ENCODE data around the gene C4B.
"Not testable (repeated sequence)": the region's sequence is repeated elsewhere in the genome, so short reads cannot be mapped to it uniquely, and the experiment has no call there.

C4B gene

DNA sequence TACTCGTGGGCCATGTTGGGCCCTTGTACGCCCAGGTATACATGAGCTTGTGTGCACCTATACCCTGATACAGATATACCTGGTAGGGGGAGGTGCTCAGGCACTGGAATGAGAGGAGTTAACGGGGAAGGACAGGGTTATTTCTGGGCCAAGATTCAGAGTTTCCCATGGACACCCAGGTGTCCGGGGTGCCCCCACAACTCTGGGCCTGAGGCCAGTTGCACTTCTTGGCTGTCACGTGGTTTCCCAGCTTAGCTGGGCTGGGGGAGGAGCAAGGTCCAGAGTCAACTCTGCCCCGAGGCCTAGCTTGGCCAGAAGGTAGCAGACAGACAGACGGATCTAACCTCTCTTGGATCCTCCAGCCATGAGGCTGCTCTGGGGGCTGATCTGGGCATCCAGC, 32.9 kb upstream of the C4B start, which contains the start of gene C4A:
TSS of gene C4A (plus strand) at position 314 of the 400 bp plus-strand sequence. CDS start at position 365, 51 bp downstream.
- DNase-seq = not testable (repeated sequence)

- DNase-seq = not testable (repeated sequence)
Observed at GRCh38 chr6:31989363-31989762, 25.2 kb upstream of the C4B start.

GRCh38 chr6:31994421-31994820, 20.2 kb upstream of the C4B start:
- not testable (repeated sequence) for DNase-seq

DNA sequence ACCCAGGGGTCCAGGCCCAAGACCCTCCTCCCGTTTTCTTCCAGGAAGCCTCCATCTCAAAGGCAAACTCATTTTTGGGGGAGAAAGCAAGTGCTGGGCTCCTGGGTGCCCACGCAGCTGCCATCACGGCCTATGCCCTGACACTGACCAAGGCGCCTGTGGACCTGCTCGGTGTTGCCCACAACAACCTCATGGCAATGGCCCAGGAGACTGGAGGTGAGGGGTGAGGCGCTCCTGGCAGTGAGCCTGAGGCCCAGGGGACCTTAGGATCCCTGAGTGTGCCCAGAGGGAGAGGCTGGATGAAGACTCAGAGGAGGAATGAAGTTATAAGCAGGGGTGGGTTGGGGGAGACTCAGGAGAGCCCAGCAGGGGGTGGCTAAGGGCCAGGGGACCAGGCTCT, 18.2 kb upstream of the C4B start:
- DNase-seq = not testable (repeated sequence)

- not testable (repeated sequence) for DNase-seq
Observed at GRCh38 chr6:32002546-32003268, 11.9 kb upstream of the C4B start.

DNA sequence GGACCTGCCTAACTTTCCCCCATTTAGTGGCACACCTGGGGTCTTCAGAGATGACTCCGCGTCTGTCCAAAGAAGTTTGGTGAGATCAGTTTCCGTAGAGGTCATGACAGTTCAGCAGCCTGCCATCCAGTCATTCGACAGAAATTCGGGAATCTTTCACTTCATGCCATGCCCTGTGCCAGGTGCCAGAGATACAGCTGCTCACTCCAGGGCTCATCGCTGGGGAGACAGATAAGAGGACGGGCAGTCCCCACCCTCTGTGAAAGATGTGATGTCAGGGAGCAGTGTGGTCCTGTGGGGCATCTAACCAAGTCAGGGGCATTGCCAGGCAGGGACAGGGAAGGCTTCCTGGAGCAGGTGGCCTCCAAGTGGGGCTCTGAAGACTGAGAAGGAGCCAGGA, 11.3 kb upstream of the C4B start:
- DNase-seq = not testable (repeated sequence)

- not testable (repeated sequence) for DNase-seq
Observed at GRCh38 chr6:32004393-32004792, 10.2 kb upstream of the C4B start.

GRCh38 chr6:32004864-32005537, 9.6 kb upstream of the C4B start:
- DNase-seq = not testable (repeated sequence)

DNA sequence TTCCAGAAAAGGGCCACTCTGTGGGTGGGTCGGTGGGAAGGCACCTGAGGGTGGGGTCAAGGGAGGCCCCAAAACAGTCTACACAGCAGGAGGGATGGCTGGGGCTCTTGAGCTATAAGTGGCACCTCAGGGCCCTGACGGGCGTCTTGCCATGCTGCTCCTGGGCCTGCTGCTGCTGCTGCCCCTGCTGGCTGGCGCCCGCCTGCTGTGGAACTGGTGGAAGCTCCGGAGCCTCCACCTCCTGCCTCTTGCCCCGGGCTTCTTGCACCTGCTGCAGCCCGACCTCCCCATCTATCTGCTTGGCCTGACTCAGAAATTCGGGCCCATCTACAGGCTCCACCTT, 9.1 kb upstream of the C4B start:
- not testable (repeated sequence) for DNase-seq

- not testable (repeated sequence) for DNase-seq
Observed at GRCh38 chr6:32005991-32006529, 8.5 kb upstream of the C4B start.

DNA sequence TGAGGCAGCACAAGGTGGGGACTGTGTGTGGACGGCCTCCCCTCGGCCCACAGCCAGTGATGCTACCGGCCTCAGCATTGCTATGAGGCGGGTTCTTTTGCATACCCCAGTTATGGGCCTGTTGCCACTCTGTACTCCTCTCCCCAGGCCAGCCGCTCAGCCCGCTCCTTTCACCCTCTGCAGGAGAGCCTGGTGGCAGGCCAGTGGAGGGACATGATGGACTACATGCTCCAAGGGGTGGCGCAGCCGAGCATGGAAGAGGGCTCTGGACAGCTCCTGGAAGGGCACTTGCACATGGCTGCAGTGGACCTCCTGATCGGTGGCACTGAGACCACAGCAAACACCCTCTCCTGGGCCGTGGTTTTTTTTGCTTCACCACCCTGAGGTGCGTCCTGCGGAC, 7.5 kb upstream of the C4B start:
- not testable (repeated sequence) for DNase-seq

DNA sequence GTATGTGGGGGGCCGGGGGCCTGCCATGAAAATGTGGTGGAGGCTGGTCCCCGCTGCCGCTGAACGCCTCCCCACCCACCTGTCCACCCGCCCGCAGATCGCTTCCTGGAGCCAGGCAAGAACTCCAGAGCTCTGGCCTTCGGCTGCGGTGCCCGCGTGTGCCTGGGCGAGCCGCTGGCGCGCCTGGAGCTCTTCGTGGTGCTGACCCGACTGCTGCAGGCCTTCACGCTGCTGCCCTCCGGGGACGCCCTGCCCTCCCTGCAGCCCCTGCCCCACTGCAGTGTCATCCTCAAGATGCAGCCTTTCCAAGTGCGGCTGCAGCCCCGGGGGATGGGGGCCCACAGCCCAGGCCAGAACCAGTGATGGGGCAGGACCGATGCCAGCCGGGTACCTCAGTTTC, 6.6 kb upstream of the C4B start:
- not testable (repeated sequence) for DNase-seq

DNA sequence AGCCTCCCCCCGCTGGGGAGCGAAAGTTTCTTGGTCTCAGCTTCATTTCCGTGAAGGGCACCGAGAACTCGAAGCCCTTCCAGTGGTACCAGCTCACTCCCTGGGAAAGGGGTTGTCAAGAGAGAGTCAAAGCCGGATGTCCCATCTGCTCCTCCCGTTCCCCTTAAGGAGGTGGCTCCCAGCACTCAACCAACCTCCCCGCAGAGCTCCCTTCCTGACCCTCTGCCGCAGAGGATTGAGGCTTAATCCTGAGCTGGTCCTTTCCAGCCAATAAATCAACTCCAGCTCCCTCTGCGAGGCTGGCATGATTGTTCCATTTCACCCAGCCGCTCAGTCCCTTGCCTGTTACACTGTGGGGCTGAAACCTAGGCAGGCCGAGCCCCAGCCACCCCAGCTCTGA, 6.0 kb upstream of the C4B start:
- DNase-seq = not testable (repeated sequence)

DNA sequence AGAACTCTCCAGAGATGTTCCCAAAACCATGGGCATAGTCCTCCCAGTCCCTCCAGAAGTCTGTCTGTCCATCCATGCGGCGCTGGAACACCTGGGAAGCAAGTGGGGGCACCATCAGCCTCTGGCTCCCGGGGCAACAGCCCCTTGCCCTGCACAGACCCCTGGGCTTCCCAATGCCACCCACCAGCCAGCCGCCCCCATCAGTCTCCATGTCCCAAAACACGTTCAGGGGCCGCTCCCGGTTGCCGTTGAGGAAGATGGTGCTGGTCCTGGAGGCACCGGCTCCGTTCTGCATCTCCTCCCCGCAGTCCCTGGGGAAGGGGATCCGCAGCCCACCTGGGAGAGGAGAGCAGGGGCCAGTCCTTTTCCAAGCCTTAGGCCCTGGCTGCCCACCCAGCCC, 5.1 kb upstream of the C4B start:
- not testable (repeated sequence) for DNase-seq

DNA sequence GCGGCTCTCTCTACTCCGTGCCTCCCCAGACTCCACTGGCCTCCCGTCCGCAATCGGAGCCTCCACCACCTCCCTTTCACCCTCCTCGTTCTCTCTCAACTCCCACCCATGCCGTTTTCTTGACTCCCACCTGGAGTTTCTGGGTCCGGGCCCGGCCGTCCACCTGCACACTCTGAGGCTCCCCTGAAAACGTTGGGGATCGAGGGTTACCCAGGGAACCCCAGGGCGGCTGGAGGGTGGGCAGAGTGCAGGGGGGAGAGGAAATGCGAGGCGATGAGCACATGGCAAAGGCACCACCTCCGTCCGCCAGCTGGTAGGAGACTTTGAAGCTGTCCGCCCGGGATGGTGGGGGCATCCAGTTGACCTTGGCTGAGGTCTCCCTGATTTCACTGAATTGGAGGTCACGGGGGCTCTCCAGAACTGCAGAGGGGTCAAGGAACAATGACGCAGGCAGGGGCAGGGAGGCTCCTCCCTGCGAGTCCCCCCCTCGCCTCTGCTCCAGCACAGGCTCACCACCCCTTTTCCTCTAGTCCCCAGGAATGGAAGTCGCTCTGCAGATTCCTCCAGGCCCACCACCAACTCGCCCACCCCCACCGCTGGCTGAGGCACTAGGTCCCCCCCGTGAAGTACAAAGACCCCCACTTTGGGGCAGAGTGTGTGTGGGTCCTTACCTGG, 3.6 kb upstream of the C4B start:
- not testable (repeated sequence) for DNase-seq

- DNase-seq = not testable (repeated sequence)
Observed at GRCh38 chr6:32012941-32013617, 1.5 kb upstream of the C4B start.

DNA sequence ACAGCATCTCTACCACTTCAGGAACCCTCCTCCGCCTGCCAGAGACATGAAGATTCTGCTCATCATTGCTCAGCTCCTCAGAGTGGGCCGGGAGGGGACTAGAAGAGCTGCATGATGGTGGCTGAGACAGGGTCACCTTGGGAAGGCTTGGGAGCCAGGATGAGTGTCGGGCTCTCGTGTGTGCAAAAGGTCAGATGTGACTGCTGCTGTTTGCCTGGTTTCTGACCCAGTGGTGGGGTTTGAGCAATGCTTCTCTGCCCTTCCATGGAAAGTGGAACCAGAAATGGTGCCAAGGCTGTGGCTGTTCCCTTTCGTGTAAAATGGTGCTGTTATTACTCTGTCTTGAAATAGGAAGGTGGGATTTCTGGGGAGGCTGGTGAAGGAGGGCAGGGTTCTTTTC, 857 bp upstream of the C4B start:
- DNase-seq = not testable (repeated sequence)

GRCh38 chr6:32022100-32022499, 7.5 kb downstream of the C4B start:
- DNase-seq = not testable (repeated sequence)

DNA sequence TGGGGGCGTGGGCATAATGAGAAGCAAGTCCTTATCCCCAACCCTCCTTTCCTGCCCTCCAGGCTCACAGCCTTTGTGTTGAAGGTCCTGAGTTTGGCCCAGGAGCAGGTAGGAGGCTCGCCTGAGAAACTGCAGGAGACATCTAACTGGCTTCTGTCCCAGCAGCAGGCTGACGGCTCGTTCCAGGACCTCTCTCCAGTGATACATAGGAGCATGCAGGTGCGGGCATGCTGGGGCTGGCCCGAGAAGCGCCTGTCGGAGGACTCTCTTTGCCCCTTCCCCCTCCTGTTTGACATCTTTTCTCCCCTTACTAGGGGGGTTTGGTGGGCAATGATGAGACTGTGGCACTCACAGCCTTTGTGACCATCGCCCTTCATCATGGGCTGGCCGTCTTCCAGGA, 14.0 kb downstream of the C4B start:
- not testable (repeated sequence) for DNase-seq

- DNase-seq = not testable (repeated sequence)
Observed at GRCh38 chr6:32029553-32029952, 15.0 kb downstream of the C4B start.

DNA sequence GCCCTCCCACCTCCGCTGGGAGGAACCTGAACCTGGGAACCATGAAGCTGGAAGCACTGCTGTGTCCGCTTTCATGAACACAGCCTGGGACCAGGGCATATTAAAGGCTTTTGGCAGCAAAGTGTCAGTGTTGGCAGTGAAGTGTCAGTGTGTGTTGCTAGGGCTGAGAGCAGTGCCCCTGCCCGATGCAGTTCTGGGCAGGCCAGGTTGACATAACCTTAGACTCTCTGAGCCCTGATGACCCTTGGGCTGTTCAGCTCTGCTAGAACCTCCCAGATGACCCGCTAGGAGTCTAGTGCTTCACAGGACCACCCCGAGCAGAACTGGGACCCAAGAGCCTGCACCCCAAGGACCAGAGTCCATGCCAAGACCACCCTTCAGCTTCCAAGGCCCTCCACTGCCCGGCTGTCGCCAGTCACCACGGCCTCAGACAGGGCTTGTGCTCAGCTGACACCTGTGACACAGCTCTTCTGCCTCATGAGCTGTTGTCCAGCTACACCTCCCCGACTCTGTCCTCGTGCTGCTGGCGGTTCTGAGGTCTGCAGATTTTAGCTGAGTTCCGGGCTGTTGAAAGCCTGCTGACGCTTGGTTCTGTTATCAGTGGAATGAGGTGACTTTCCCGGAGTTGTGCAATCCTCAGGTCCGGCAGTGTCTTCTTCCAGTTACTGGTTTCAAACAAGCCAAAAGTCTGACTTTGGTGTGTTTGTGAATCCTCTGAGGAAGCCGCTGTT, 20.9 kb downstream of the C4B start:
- not testable (repeated sequence) for DNase-seq

- DNase-seq = not testable (repeated sequence)
Observed at GRCh38 chr6:32037136-32037535, 22.5 kb downstream of the C4B start.

All from GF-D8 (cell line).